Breast epithelium (tissue), 4 donors: ENCODE results near the gene ASAP2. TPM values are rescaled to one million over a fixed set of nuclear protein-coding genes. Genes with fewer than 3 reads are reported as not detected.
A peak's percentile ranks its signal among the peaks of the same experiment; 100 is the strongest.

ENCODE experiments used
- DNase-seq, 2 donors: peaks; one replicate each; pipeline ENCODE4 v3.0.0-alpha.2; 2019; ENCODE audit warnings: low spot score in 2 of 2
- H3K27ac ChIP-seq, 2 donors: fragments of 200-600 bp; sonication (generic) in 1 of 2; one replicate each; pipeline ENCODE4 v1.5.1; 2016 to 2019; ENCODE audit warnings: mild to moderate bottlenecking in 1 of 2
- H3K27me3 ChIP-seq, 2 donors: fragments of 200-600 bp; sonication (generic) in 1 of 2; one replicate each; pipeline versions ENCODE4 v1.5.1 to v1.6.0; 2017 to 2019; ENCODE audit warnings: control low read depth in 1 of 2, mild to moderate bottlenecking in 1 of 2
- H3K36me3 ChIP-seq: fragments of 200-600 bp; one replicate; pipeline ENCODE4 v1.5.1; 2019
- H3K4me1 ChIP-seq, 2 donors: fragments of 200-600 bp; sonication (generic); one replicate each; pipeline ENCODE4 v1.5.1; 2016 to 2019; ENCODE audit warnings: control low read depth in 1 of 2
- H3K4me3 ChIP-seq, 3 donors: fragments of 200-600 bp; sonication (generic); 1 replicate in 2 of 3; 2 replicates in 1 of 3; pipeline ENCODE4 v1.5.1; 2016 to 2019; ENCODE audit warnings: mild to moderate bottlenecking in 3 of 3, moderate library complexity in 2 of 3
- H3K9me3 ChIP-seq, 2 donors: fragments of 200-600 bp; sonication (generic) in 1 of 2; one replicate each; pipeline ENCODE4 v1.5.1; 2016 to 2019; ENCODE audit warnings: control low read depth in 1 of 2
- POLR2A ChIP-seq: fragments of 450-650 bp; IDR thresholded peaks from one replicate; pipeline ENCODE4 v1.6.1; 2016; ENCODE audit warnings: antibody characterized with exemption, mild to moderate bottlenecking, moderate library complexity
- POLR2AphosphoS5 ChIP-seq, 3 donors: sonication (generic); formaldehyde crosslinking; IDR thresholded peaks; one replicate each; pipeline ENCODE4 v1.6.1; 2017; ENCODE audit warnings: antibody characterized with exemption in 3 of 3
- intact Hi-C: fragments of 100-400 bp; cut with DNase I; formaldehyde crosslinking; loops from one replicate; pipeline ENCODE4 v1.15.1; 2023; ENCODE audit warnings: low total_unique reads
- total RNA-seq, 3 donors: library from RNA; depleted of rRNA; stranded (reverse); fragments of >200 nt; gene quantifications; one replicate each; pipeline ENCODE4 v1.1.0, GENCODE V29; 2016
- TF ChIP-seq, protein P1 (sequence below), 3 donors: fragments of 450-650 bp; IDR thresholded peaks; one replicate each; pipeline ENCODE4 v1.5.1; 2016 to 2017; ENCODE audit warnings: antibody characterized with exemption in 3 of 3, mild to moderate bottlenecking in 3 of 3, moderate library complexity in 3 of 3

Gene ASAP2
- total RNA-seq, 3 donors from 2014 or later = 14.5 to 24.2 (median 21.0) TPM

DNA sequence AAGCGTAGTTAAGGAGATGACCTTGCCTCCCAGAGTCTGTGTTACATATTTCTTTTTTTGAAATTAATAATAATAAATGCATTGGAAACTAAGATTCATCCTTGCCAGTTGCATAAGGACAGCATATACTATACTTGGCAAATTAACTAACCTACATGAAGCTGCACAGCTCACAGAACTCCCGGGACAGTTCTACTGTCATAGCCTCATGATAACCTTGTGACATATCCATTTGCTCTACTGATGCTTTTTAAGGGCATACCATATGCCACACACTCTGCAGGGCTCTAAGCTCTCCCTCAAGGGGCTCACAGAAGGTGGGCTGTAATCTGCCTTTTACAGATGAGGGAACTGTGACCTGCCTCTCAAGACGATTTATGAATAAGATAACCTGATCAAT, 212.9 kb downstream of the ASAP2 start:
- intact Hi-C loops = no loop called here
- no peak for DNase-seq
- Histone ChIP-seq H3K4me1 (peaks cover 0 to 13% of the 10 kb centered on the region in 2 donors), H3K27me3 (no peaks in the 10 kb centered on the region), H3K27ac (no peak overlapping the region), H3K9me3 (no peaks in the 10 kb centered on the region), H3K36me3 (no peaks in the 10 kb centered on the region), H3K4me3 (no peak overlapping the region)
- TF ChIP-seq, protein P1, sequence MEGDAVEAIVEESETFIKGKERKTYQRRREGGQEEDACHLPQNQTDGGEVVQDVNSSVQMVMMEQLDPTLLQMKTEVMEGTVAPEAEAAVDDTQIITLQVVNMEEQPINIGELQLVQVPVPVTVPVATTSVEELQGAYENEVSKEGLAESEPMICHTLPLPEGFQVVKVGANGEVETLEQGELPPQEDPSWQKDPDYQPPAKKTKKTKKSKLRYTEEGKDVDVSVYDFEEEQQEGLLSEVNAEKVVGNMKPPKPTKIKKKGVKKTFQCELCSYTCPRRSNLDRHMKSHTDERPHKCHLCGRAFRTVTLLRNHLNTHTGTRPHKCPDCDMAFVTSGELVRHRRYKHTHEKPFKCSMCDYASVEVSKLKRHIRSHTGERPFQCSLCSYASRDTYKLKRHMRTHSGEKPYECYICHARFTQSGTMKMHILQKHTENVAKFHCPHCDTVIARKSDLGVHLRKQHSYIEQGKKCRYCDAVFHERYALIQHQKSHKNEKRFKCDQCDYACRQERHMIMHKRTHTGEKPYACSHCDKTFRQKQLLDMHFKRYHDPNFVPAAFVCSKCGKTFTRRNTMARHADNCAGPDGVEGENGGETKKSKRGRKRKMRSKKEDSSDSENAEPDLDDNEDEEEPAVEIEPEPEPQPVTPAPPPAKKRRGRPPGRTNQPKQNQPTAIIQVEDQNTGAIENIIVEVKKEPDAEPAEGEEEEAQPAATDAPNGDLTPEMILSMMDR (IDR thresholded peaks at IDR 0.05) = no peak
- TF ChIP-seq POLR2A (no peak), POLR2AphosphoS5 (IDR thresholded peaks at IDR 0.05) (no peak)

DNA sequence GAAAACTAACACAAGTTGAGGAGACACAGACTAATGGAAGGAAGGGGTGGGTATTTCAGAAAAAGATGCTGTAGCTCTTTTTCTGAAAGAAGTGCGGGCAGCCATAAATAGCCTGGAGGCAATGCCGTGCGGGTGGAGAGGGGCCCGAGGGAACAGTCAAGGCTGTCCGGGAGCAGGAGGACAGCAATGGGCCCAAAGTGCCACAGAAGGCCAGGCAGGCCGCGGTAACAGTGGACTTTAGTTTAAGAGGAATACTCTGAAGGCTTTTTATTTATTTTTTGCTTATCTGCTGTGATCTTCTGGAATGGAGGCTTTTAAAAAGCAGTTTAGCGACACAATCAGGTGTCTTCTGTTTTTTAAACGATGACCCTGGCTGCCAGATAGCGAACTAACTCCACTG, 213.9 kb downstream of the ASAP2 start:
- H3K27me3 ChIP-seq = no peaks in the 10 kb centered on the region
- intact Hi-C loops = no loop called here
- H3K36me3 ChIP-seq = no peaks in the 10 kb centered on the region
- no peaks in the 10 kb centered on the region for H3K9me3 ChIP-seq
- TF ChIP-seq POLR2A = no peak
- TF ChIP-seq, protein P1 (IDR thresholded peaks at IDR 0.05) = no peak
- TF ChIP-seq POLR2AphosphoS5 (IDR thresholded peaks at IDR 0.05) = no peak
- peaks cover 0 to 19% of the 10 kb centered on the region in 2 donors for H3K4me1 ChIP-seq
- H3K27ac ChIP-seq = no peak overlapping the region
- H3K4me3 ChIP-seq = no peak overlapping the region
- no peak for DNase-seq

DNA sequence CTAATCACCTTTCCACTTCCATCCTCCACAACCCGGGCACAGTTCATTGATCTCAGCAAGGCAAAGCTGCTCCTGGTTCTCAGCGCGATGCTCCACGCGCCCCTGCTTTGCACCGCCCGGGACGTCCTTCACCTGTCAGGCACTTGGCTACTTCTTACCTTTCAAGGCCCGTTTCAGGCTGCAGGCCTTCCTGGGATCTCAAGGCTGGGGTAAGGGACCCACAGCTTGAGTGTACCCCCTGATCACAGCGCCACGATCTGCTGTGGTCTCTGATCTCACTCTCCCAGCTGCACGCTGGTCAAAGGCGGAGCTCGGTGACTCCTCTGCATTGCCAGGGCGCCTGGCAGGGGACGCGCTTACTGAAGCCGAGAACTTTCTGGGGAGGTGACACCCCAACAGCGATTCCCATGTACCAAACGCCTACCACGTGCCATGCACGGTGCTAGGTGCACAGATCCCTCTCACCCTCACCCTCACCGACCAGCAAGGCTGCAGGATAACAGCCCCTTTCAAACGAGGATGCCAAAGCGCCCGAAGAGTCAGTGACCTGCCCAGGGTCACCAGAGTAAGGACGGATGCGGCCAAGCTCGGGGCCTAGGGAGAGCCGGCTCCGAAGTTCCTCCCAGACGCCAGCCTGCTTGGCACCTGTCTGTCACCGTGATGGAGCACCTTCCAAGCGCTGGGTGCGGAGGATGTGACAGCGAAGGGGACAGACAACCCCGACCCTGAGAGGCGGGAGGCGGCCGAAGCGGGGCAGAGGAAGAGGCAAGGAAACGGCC, 215.9 kb downstream of the ASAP2 start:
- no peak for DNase-seq
- Histone ChIP-seq H3K27me3 (no peaks in the 10 kb centered on the region), H3K36me3 (no peaks in the 10 kb centered on the region), H3K4me1 (peaks cover 0 to 19% of the 10 kb centered on the region in 2 donors), H3K9me3 (no peaks in the 10 kb centered on the region), H3K27ac (peak overlapping the region; percentile 88 to 93), H3K4me3 (peak overlapping the region; percentile 81 to 97 (median 91))
- TF ChIP-seq POLR2AphosphoS5 (IDR thresholded peaks at IDR 0.05) (no peak), POLR2A (no peak)
- TF ChIP-seq, protein P1 (IDR thresholded peaks at IDR 0.05) = no peak
- intact Hi-C loops = no loop called here

DNA sequence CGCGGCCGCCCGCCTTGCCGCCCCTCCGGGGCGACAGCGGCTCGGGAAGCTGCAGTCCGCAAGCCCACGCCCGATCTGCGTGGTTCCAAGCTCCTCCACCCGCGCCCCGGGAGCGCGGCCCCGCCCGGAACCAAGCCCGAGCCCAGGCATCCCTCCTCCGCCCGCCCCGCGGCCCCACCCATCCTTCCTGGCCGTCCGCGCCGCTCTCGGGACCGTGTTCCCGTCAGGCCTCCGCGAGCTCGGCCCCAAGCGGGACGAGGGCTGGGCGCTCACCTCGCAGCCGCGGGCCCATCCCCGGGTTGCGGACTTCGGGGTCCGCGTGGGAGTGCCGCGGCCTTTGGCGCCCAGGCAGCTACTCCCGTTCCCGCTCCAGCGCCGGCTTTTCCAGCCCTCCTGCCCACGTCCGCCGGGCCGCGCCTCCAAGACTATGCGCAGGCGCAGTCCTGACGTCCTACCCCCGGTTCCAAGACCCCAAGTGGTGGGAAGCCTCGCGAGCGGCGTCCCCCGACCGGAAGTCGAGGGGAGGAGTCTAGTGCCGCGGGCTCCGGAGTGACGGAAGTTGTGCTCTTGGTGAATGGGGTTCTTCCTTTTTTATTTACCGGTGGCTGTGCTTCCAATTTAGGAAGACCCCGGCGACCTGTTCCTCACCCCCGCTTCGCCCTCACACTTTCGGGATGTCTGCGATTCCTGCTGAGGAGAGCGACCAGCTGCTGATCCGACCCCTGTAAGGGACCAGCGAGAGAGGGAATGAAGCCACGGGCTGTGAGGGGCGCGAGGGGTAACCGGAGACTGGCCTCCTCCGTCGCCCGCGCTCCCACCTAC, 216.7 kb downstream of the ASAP2 start, which contains the start of the genes CPSF3 and ITGB1BP1:
Gene CPSF3 (plus strand): TSS at position 555 of the 822 bp plus-strand sequence. CDS start 120 bp downstream, at position 675.
Gene ITGB1BP1 (minus strand): TSS at position 429 of the 822 bp plus-strand sequence. CDS start 4,831 bp downstream, outside the sequence.
- no peaks in the 10 kb centered on the region for H3K36me3 ChIP-seq
- H3K27me3 ChIP-seq = no peaks in the 10 kb centered on the region
- peaks cover 0 to 19% of the 10 kb centered on the region in 2 donors for H3K4me1 ChIP-seq
- H3K4me3 ChIP-seq = peak within 1 kb of the TSS; percentile 81 to 97 (median 91)
- TF ChIP-seq, protein P1 (IDR thresholded peaks at IDR 0.05) = peak in 2 of 3 donors; percentile 16 to 25
- TF ChIP-seq POLR2A = peak; percentile 29
- TF ChIP-seq POLR2AphosphoS5 (IDR thresholded peaks at IDR 0.05) = peak; percentile 64 to 85 (median 83)
- no peaks in the 10 kb centered on the region for H3K9me3 ChIP-seq
- intact Hi-C loops = no loop called here
- DNase-seq = peak; percentile 92 to 96
- H3K27ac ChIP-seq = peak within 1 kb of the TSS; percentile 88 to 93
